Thyroid gland (tissue), 4 donors: ENCODE measurements around the gene TDRKH. TPM values are rescaled to one million over a fixed set of nuclear protein-coding genes. Genes with fewer than 3 reads are reported as not detected.

Experiments
- DNase-seq, 2 donors: peaks; one replicate each; pipeline ENCODE4 v3.0.0-alpha.2; 2019
- H3K27ac ChIP-seq, 3 donors: fragments of 200-600 bp; sonication (generic); 1 replicate in 2 of 3; 2 replicates in 1 of 3; pipeline ENCODE4 v1.5.1; 2016 to 2019; ENCODE audit warnings: mild to moderate bottlenecking in 1 of 3, moderate library complexity in 1 of 3
- H3K27me3 ChIP-seq: fragments of 200-600 bp; sonication (generic); one replicate; pipeline ENCODE4 v1.5.1; 2019
- H3K36me3 ChIP-seq, 2 donors: fragments of 200-600 bp; sonication (generic); one replicate each; pipeline ENCODE4 v1.5.1; 2016 to 2019
- H3K4me1 ChIP-seq, 2 donors: fragments of 200-600 bp; sonication (generic); one replicate each; pipeline ENCODE4 v1.5.1; 2017 to 2019
- H3K4me3 ChIP-seq, 3 donors: fragments of 200-600 bp; sonication (generic); replicated peaks in 1 of 3; 1 replicate in 2 of 3; 2 replicates in 1 of 3; pipeline ENCODE4 v1.5.1; 2016; ENCODE audit warnings: mild to moderate bottlenecking in 1 of 3
- H3K9me3 ChIP-seq: fragments of 200-600 bp; sonication (generic); one replicate; pipeline ENCODE4 v1.5.1; 2017
- POLR2A ChIP-seq, 2 donors: fragments of 450-650 bp; IDR thresholded peaks; one replicate each; pipeline ENCODE4 v1.6.1; 2017; ENCODE audit warnings: antibody characterized with exemption in 2 of 2, mild to moderate bottlenecking in 2 of 2, moderate library complexity in 1 of 2
- WGBS, 2 donors: methylation state at CpG; one replicate each; pipeline ENCODE4 v1.1.5; 2017; 5-methylcytosine and 5-hydroxymethylcytosine counted together
- intact Hi-C: fragments of 100-400 bp; cut with DNase I; formaldehyde crosslinking; loops from one replicate; pipeline ENCODE4 v1.15.1; 2023
- total RNA-seq, 4 donors: library from RNA; depleted of rRNA; stranded (reverse); fragments of >200 nt; gene quantifications; one replicate each; pipeline ENCODE4 v1.2.3, GENCODE V29; 2016
- TF ChIP-seq, protein P1 (sequence below), 6 experiments: fragments of 200-600 bp in 3 of 6; fragments of 450-650 bp in 3 of 6; sonication (generic) in 3 of 6; IDR thresholded peaks; one replicate each; pipeline ENCODE4 v1.5.1; 2016 to 2019; ENCODE audit warnings: antibody characterized with exemption in 6 of 6, mild to moderate bottlenecking in 2 of 6, inconsistent platforms in 1 of 6, moderate library complexity in 1 of 6

TDRKH gene
- total RNA-seq, 4 donors from 2014 or later = 10.8 to 17.1 (median 13.1) TPM

DNA sequence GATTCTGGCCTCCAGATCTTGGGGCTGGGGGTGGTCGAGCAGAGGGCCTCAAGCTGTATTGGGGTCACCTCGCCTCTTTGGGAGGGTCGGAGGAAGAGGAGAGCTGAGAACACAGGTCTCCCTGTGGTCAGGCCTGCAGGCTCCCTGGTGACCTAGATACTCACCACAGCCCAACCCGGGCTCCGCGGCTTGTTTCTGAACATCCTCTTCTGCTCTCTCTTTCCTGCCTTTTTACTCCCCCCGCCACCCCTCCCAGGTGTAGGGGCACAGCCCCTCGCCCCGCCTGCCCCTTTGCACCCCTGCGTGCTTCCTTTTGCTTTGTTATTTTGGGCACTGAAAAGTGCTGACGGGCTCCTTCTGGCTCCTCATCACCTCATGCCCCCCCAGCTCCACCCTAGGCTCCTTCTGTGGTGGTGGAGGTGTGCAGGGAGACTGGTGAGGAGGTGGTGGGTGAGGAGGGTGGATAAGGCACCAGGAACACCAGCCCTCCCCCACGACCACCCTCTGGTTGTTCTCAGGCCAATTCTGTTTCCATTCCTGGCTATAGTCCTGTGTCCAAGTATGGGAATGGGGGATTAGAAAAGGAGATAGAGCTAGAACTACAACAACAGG lies 25.5 kb upstream of the TDRKH start:
- H3K27ac ChIP-seq = no peak overlapping the region
- WGBS, 2 donors = 73 to 80% methylated on average over 12 of the region's 12 CpGs

DNA sequence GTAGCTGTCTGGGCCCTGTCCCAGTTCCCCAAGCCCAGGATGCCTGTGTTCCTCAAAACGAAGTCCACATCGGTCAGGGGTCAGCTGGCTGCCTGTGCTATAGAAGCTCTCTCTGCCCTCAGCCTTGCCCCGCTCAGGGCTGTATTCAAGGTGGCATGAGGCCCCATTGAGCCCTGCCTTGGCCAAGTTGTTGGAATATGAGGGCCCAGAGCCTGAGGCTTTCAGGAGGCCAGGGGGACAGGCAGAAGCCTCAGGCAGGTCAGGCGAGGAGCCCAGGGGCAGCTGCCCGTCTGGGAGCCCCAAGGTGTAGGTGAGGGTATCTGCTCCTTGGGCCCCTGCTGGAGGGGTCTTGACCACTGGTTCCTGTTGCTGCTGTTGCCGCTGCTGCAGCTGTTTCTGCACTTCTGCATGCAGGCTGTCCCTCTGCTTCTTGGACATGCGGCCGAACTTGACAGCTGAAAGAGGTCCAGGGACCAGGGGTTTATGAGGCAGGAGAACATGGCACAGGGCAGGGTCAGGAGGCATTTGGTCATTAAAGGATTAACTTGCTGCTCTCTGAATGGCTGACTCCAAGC lies 24.8 kb upstream of the TDRKH start:
- H3K9me3 ChIP-seq = no peaks in the 10 kb centered on the region
- 91 to 98% methylated on average over 5 to 6 of the region's 8 CpGs for WGBS, 2 donors
- H3K36me3 ChIP-seq = peaks cover 6 to 26% of the 10 kb centered on the region in 2 donors
- intact Hi-C loops = no loop called here
- no peaks in the 10 kb centered on the region for H3K27me3 ChIP-seq
- H3K4me1 ChIP-seq = no peaks in the 10 kb centered on the region
- H3K27ac ChIP-seq = no peak overlapping the region
- H3K4me3 ChIP-seq = no peak overlapping the region
- no peak for TF ChIP-seq POLR2A (IDR thresholded peaks at IDR 0.05)
- TF ChIP-seq, protein P1, sequence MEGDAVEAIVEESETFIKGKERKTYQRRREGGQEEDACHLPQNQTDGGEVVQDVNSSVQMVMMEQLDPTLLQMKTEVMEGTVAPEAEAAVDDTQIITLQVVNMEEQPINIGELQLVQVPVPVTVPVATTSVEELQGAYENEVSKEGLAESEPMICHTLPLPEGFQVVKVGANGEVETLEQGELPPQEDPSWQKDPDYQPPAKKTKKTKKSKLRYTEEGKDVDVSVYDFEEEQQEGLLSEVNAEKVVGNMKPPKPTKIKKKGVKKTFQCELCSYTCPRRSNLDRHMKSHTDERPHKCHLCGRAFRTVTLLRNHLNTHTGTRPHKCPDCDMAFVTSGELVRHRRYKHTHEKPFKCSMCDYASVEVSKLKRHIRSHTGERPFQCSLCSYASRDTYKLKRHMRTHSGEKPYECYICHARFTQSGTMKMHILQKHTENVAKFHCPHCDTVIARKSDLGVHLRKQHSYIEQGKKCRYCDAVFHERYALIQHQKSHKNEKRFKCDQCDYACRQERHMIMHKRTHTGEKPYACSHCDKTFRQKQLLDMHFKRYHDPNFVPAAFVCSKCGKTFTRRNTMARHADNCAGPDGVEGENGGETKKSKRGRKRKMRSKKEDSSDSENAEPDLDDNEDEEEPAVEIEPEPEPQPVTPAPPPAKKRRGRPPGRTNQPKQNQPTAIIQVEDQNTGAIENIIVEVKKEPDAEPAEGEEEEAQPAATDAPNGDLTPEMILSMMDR (IDR thresholded peaks at IDR 0.05) = no peak
- DNase-seq = no peak

More for the DNA sequence above, 25.5 kb upstream of the TDRKH start:
- H3K9me3 ChIP-seq = no peaks in the 10 kb centered on the region
- intact Hi-C loops = no loop called here
- no peak overlapping the region for H3K4me3 ChIP-seq
- TF ChIP-seq, protein P1 (IDR thresholded peaks at IDR 0.05) = no peak
- TF ChIP-seq POLR2A (IDR thresholded peaks at IDR 0.05) = no peak
- DNase-seq = no peak
- no peaks in the 10 kb centered on the region for H3K27me3 ChIP-seq
- peaks cover 6 to 26% of the 10 kb centered on the region in 2 donors for H3K36me3 ChIP-seq
- peaks cover 0 to 1% of the 10 kb centered on the region in 2 donors for H3K4me1 ChIP-seq

DNA sequence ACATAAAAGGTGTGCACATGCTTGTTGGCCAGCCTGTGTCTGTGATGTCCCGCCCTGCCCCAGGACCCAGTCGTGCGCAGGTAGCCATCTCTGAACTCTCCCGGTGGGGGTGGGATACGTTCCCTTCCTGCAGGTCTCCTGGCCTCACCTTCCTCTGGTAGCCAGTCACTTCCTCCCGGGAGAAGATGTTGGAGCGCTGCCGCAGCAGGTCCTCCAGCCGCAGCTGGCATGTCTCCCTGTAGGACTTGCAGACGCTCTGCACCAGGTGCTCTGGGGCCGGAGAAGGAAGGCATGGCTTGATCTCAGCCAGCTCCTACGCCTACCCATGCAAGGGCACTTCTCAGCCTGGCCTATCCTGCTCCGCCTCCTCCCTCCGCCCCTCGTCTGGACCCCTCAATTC lies 24.1 kb upstream of the TDRKH start:
- H3K9me3 ChIP-seq = no peaks in the 10 kb centered on the region
- 91% methylated on average over 13 to 15 of the region's 15 CpGs for WGBS, 2 donors
- intact Hi-C loops = no loop called here
- peaks cover 6 to 26% of the 10 kb centered on the region in 2 donors for H3K36me3 ChIP-seq
- TF ChIP-seq POLR2A (IDR thresholded peaks at IDR 0.05) = no peak
- TF ChIP-seq, protein P1 (IDR thresholded peaks at IDR 0.05) = no peak
- no peaks in the 10 kb centered on the region for H3K4me1 ChIP-seq
- H3K27me3 ChIP-seq = no peaks in the 10 kb centered on the region
- no peak overlapping the region for H3K4me3 ChIP-seq
- no peak for DNase-seq
- H3K27ac ChIP-seq = no peak overlapping the region

DNA sequence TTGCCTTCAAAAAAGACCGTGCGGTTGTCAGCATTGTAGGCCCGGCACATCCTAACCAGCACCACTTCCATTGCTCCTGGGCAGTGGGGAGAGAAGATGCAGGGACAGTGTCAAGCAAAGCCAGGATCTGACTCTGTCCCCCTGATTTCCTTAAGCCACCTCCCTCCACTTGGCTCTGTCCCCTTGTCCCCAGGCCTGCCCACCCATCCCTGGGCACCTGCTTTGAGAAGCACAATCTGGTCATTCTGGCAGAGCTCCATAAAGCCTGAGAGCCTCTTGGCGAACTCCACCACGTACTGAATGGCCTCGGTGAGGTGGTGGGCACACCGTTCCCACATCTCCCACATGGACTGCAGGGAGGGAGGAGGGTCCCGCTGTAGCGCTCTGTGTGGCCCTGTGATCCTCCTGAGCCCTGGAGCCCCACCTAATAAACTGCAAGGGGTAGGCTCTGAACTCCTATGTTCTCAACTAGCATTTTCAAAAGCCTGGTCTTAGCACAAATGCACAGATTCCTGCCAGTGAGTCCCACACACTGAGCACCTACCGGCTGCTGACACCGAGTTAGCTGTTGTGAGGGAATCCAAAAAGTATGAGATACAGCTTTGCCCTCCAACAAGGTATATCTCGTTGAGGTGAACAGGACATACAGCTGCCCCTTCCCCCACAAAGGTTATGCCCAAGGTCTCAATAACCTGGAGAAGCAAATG lies 23.1 kb upstream of the TDRKH start:
- DNase-seq = no peak
- no peaks in the 10 kb centered on the region for H3K9me3 ChIP-seq
- WGBS, 2 donors = 77 to 86% methylated on average over 7 to 10 of the region's 12 CpGs
- no peak for TF ChIP-seq POLR2A (IDR thresholded peaks at IDR 0.05)
- TF ChIP-seq, protein P1 (IDR thresholded peaks at IDR 0.05) = no peak
- no peaks in the 10 kb centered on the region for H3K4me1 ChIP-seq
- H3K4me3 ChIP-seq = no peak overlapping the region
- intact Hi-C loops = no loop called here
- H3K27ac ChIP-seq = no peak overlapping the region
- H3K36me3 ChIP-seq = peaks cover 6 to 26% of the 10 kb centered on the region in 2 donors
- H3K27me3 ChIP-seq = no peaks in the 10 kb centered on the region

DNA sequence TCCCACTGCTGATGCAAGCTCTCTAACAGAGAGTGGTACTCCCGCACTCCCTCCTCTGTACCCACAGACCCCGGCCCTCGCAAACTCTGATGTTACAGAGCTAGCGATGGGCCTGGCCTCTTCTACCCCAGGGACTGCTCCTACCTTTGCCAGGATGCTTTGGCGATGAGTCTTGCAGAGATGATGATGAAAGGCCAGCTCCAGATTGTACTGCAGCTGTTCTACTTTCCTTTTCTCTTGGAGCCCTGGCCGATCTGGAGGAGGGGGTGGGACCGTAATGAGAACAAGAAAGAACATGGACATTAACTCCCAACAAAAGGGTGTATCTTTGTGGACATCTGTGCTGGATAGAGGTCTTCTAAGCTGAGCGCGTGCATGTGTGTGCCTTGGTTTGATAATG lies 20.9 kb upstream of the TDRKH start:
- TF ChIP-seq, protein P1 (IDR thresholded peaks at IDR 0.05) = no peak
- TF ChIP-seq POLR2A (IDR thresholded peaks at IDR 0.05) = no peak
- no peak for DNase-seq
- no peaks in the 10 kb centered on the region for H3K4me1 ChIP-seq
- peaks cover 6 to 22% of the 10 kb centered on the region in 2 donors for H3K36me3 ChIP-seq
- H3K4me3 ChIP-seq = no peak overlapping the region
- no peak overlapping the region for H3K27ac ChIP-seq
- no peaks in the 10 kb centered on the region for H3K9me3 ChIP-seq
- no peaks in the 10 kb centered on the region for H3K27me3 ChIP-seq
- intact Hi-C loops = no loop called here
- WGBS, 2 donors = 89 to 93% methylated on average over 9 of the region's 9 CpGs
